H1 (cell line): ENCODE measurements around the gene NOX5. TPM values are rescaled to one million over a fixed set of nuclear protein-coding genes. Genes with fewer than 3 reads are reported as not detected.

ENCODE experiments used
- ASH2L ChIP-seq: fragments of 200-600, 300-600 bp; sonication (generic); IDR thresholded peaks from one replicate; pipeline ENCODE4 v1.7.1; 2017; ENCODE audit warnings: low read length
- ATF3 ChIP-seq: IDR thresholded peaks from 2 replicates; pipeline ENCODE4 v1.6.1; 2011; ENCODE audit warnings: low read depth, mild to moderate bottlenecking, low read length; ENCODE audit not compliant: insufficient read depth
- CBX5 ChIP-seq: fragments of 300-800, 300-1000 bp; sonication (generic); IDR thresholded peaks from 2 replicates; pipeline ENCODE4 v1.7.1; 2016; ENCODE audit warnings: antibody characterized with exemption, low read length, low read depth
- CHD7 ChIP-seq: fragments of 300-600 bp; sonication (generic); IDR thresholded peaks from 2 replicates; pipeline ENCODE4 v1.7.1; 2012; ENCODE audit warnings: low read length, moderate library complexity, mild to moderate bottlenecking, inconsistent platforms; ENCODE audit not compliant: insufficient replicate concordance
- CTBP2 ChIP-seq: IDR thresholded peaks from 2 replicates; pipeline ENCODE4 v1.7.0; 2011; ENCODE audit warnings: borderline replicate concordance, mild to moderate bottlenecking, moderate library complexity, mixed read lengths, low read length; ENCODE audit not compliant: insufficient read depth, insufficient read length
- FOSL1 ChIP-seq: IDR thresholded peaks from 2 replicates; pipeline ENCODE4 v1.6.1; 2011; ENCODE audit warnings: mild to moderate bottlenecking, low read depth, low read length, moderate library complexity; ENCODE audit not compliant: insufficient read depth
- RAD21 ChIP-seq, 2 experiments: IDR thresholded peaks in 1 of 2; conservative IDR thresholded peaks in 1 of 2; 2 replicates each; pipeline ENCODE4 v1.6.1; 2011; ENCODE audit warnings: low read depth in 2 of 2, low read length in 2 of 2, improper control_type of control experiment in 1 of 2, inconsistent platforms in 1 of 2, mild to moderate bottlenecking in 1 of 2, moderate library complexity in 1 of 2
- SP2 ChIP-seq: IDR thresholded peaks from 2 replicates; pipeline ENCODE4 v1.6.1; 2012; ENCODE audit warnings: mild to moderate bottlenecking, low read length, inconsistent platforms
- polyA plus RNA-seq, 7 experiments: library from polyadenylated mRNA; depleted of rRNA in 3 of 7; stranded (reverse) in 5 of 7; unstranded in 2 of 7; fragments of >200 nt in 5 of 7; fragments of 200-250 nt in 2 of 7; gene quantifications; 1 replicate in 5 of 7; 2 replicates in 1 of 7; 4 replicates in 1 of 7; pipeline versions ENCODE4 v1.2.1 to v1.2.3, GENCODE V29; 2011 to 2013; ENCODE audit warnings: missing spikeins in 2 of 7, mixed read lengths in 2 of 7
- total RNA-seq: library from RNA; stranded (reverse); fragmentation: NEBNext Ultra II Directional; extraction: Animal tissue kit (Norgen Biotek cat#: 25700); gene quantifications from 2 replicates; pipeline ENCODE4 v1.2.1, GENCODE V29; 2021

Gene NOX5
- total and polyA plus RNA-seq, 2 of the 8 experiments (the other 6 are each of a cell fraction or from before 2014, with no cell fraction given): under 0.01 TPM; not detected in 1

- no peak for TF ChIP-seq CHD7
- TF ChIP-seq CTBP2: no peak
- no peak for TF ChIP-seq ATF3
- no peak for TF ChIP-seq ASH2L
- TF ChIP-seq CBX5: no peak
- no peak for TF ChIP-seq FOSL1
- no peak for TF ChIP-seq RAD21 (IDR thresholded peaks at IDR 0.05 in 1 of 2, conservative IDR thresholded peaks at IDR 0.05 in 1 of 2; ENCODE audit: low read depth in 2 of 2, low read length in 2 of 2)
- no peak for TF ChIP-seq SP2
These were observed 79.8 kb downstream of the NOX5 start (continued) for GRCh38 chr15:69094124-69094921.
